Activated T-helper 9 cell treated with anti-CD3 and anti-CD28 coated beads, Interleukin-2, amount 50 U/mL, for 16 hours (primary cell): ENCODE data around the gene TFF2.

Source experiments
- DNase-seq: peaks from one replicate; pipeline ENCODE4 v3.0.0-alpha.2; 2020; ENCODE audit warnings: low read depth

The TFF2 gene

DNA sequence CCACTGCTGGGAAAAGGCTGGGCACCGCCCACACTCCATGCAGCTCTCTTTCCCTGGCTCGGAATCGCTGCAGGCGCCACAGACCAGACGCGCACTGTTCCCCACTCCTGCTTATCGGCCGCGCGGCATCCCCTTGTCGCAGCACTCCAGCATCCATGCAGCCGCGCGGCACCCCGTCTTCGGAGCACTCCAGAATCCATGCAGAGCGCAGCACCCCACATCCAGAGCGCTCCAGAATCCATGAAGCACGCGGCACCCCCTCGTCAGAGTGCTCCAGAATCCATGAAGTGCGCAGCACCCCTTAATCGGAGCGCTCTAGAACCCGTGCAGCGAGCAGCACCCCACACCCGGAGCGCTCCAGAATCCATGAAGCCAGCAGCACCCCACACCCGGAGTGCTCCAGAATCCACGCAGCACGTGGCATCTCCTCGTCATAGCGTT is 45.1 kb downstream of the TFF2 start:
- DNase-seq: no peak

GRCh38 chr21:42304556-42305454 is 46.0 kb downstream of the TFF2 start:
- no peak for DNase-seq

- no peak for DNase-seq
Measured at GRCh38 chr21:42303443-42303842, 47.4 kb downstream of the TFF2 start.

DNA sequence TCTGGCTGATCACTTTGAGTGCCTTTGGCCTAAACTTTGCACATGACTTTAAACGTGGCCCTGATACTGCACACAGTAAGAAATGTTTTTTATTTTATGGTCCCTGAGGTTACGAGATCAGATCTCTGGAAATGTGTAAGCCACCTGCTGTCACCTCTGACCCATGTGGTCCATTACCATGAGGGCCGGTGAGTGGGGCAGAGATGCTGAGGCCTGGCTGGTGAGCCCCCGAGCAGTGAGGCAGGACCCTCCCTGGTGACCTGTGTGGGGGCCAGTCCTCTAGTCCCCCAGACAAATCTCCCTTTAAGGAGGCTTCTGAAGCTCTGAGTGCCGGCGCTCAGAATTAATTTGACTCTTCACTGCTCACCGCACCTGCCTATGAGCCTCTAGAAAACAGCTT is 48.0 kb downstream of the TFF2 start:
- DNase-seq: no peak

- DNase-seq: no peak
Measured at GRCh38 chr21:42302076-42302650, 48.6 kb downstream of the TFF2 start.

DNA sequence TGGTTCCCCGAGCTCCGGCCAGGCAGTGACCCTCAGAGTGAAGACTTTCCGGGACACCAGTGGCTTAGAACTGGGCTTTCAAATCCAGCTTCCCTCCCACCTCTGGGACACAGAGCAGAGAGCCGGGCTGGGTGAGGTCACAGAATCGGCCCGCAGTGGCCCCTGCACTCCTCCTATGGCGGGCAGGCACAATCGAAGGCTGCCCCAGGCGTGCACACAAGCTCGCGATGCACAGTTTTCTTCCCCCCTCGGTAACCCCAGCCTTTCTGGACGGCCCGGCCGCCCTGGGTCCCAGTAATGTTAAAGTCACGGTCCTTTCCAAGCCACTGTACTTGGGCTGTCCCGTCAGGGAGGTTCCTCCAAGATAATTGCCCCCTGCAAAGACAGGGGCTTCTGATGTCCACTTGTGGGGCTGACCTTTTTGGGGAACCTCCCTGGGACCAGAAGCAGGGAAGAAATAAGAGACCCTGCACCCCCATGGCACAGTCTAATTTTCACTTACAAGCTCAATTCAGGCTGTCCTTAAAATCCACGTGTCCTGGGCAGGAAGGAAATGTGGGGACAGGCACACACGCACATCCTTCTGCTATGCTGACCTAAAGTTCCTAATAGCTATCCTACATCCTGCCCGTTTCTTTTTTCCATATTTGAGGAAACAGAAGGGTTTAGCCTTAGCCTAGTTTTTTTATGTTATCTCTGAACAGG is 49.3 kb downstream of the TFF2 start:
- no peak for DNase-seq

DNA sequence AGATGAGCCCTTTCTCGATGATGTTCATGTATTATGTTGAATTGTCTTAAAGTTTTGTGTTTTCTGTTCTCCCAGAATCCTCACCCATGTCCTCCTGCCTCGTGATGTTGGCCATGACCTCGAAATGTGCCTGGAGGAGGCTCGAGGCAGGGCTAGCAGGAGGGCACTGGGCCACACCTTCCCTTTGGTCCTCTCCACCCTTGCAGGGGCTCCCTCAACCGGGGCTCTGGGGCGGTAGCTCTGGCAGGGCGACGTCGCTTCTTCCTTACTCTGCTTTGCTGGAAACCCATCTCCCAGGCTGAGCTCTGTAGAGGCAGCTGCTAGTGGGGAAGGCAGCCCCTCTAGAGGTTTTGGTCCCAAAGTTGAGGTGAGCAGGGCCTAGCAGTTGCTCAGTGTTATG is 49.8 kb downstream of the TFF2 start:
- DNase-seq: no peak

- no peak for DNase-seq
Measured at GRCh38 chr21:42300045-42300583, 50.7 kb downstream of the TFF2 start.

GRCh38 chr21:42299324-42300044 is 51.3 kb downstream of the TFF2 start:
- no peak for DNase-seq

- DNase-seq: no peak
Measured at GRCh38 chr21:42298657-42299056, 52.1 kb downstream of the TFF2 start.

DNA sequence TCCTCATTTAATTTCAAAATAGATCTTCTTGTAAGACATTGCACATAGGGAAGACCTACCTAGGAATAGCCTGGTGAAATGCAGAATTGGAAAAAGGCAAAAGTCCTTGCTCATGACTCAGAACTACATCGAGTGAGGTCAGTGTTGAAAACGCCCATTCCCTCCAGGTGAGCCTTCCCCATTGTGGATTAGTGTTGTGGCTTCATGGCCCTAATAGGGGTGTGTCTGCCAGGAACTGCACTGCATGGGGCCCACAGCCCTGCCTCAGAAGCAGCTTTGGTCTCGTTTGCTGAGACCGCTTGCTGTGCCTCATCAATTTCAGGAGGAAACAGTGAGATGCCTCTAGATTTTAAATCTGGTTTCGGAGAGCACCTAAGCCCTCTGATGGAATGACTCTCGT is 52.6 kb downstream of the TFF2 start:
- no peak for DNase-seq

DNA sequence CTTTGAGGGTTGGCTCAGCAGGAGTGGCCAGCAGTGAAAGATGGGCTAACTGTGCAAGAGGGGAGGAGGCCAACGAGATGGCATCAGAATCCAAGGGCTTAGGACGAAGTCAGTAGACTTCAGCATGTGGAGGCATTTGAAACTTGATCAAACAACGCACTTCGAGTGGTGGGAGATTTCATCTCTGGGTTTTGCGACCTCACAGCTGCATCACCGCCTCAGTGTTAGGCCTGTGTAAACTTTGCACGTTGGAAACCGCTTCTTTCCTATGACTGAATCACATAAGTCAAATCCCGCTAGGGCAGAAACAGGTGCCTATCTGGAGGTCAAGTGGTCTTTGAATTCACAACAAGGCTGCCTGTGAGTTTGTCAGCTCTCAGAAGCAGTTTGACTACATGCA is 53.4 kb downstream of the TFF2 start:
- DNase-seq: no peak

GRCh38 chr21:42296501-42296900 is 54.3 kb downstream of the TFF2 start:
- DNase-seq: no peak
